Neural cell (in vitro differentiated cells): Measurements from ENCODE around the gene DAPP1. TPM values are rescaled to one million over a fixed set of nuclear protein-coding genes. Genes with fewer than 3 reads are reported as not detected.

Experiments
- H2AFZ ChIP-seq: fragments of 200-600, 300-800 bp; sonication (generic), shearing (Covaris generic); 2 replicates; pipeline ENCODE4 v1.6.0; 2014; ENCODE audit warnings: low read depth, mild to moderate bottlenecking, antibody characterized with exemption, low read length, moderate library complexity
- H3F3A ChIP-seq: fragments of 200-600 bp; shearing (Covaris generic); 2 replicates; pipeline ENCODE4 v1.6.1; 2016; ENCODE audit warnings: mild to moderate bottlenecking, moderate library complexity, mixed read lengths, antibody characterized with exemption, low read length; ENCODE audit not compliant: insufficient read depth, poor library complexity, severe bottlenecking
- H3K27ac ChIP-seq: fragments of 200-600, 300-800 bp; sonication (generic), shearing (Covaris generic); 2 replicates; pipeline ENCODE4 v1.5.1; 2014; ENCODE audit warnings: mild to moderate bottlenecking, low read length, moderate library complexity
- H3K27me3 ChIP-seq: fragments of 300-800, 200-600 bp; sonication (generic), shearing (Covaris generic); 2 replicates; pipeline ENCODE4 v1.6.0; 2014; ENCODE audit warnings: mild to moderate bottlenecking, low read depth, low read length, moderate library complexity; ENCODE audit not compliant: insufficient read depth
- H3K36me3 ChIP-seq: fragments of 300-800, 200-600 bp; sonication (generic), shearing (Covaris generic); 2 replicates; pipeline ENCODE4 v1.5.1; 2014; ENCODE audit warnings: mild to moderate bottlenecking, antibody characterized with exemption, low read length, moderate library complexity; ENCODE audit not compliant: insufficient read depth
- H3K4me2 ChIP-seq: fragments of 300-800, 200-600 bp; sonication (generic), shearing (Covaris generic); 2 replicates; pipeline ENCODE4 v1.6.0; 2014; ENCODE audit warnings: mild to moderate bottlenecking, low read length
- H3K4me3 ChIP-seq: fragments of 300-800, 200-600 bp; sonication (generic), shearing (Covaris generic); 2 replicates; pipeline ENCODE4 v1.5.1; 2014; ENCODE audit warnings: mild to moderate bottlenecking, low read length, moderate library complexity
- H3K79me2 ChIP-seq: fragments of 200-600 bp; shearing (Covaris generic); replicated peaks from 2 replicates; pipeline ENCODE4 v1.6.0; 2014; ENCODE audit warnings: mild to moderate bottlenecking, low read length, moderate library complexity; ENCODE audit not compliant: insufficient read depth
- H3K9ac ChIP-seq: fragments of 300-800, 200-600 bp; sonication (generic), shearing (Covaris generic); 2 replicates; pipeline ENCODE4 v1.6.1; 2016; ENCODE audit warnings: mild to moderate bottlenecking, low read length, mixed read lengths
- H3K9me2 ChIP-seq: fragments of 200-600 bp; shearing (Covaris generic); 2 replicates; pipeline ENCODE4 v1.6.1; 2016; ENCODE audit warnings: mild to moderate bottlenecking, low read length, mixed read lengths; ENCODE audit not compliant: insufficient read depth
- H3K9me3 ChIP-seq: fragments of 200-600, 300-800 bp; sonication (generic), shearing (Covaris generic); 2 replicates; pipeline ENCODE4 v1.6.1; 2016; ENCODE audit warnings: mild to moderate bottlenecking, mixed run types, low read length, moderate library complexity, mixed read lengths
- H4K20me1 ChIP-seq: fragments of 200-600 bp; shearing (Covaris generic); 2 replicates; pipeline ENCODE4 v1.6.1; 2016; ENCODE audit warnings: mild to moderate bottlenecking, mixed run types; ENCODE audit not compliant: insufficient read depth
- EP300 ChIP-seq: fragments of 450-650 bp; conservative IDR thresholded peaks from 2 replicates; pipeline ENCODE4 v1.6.1; 2014; ENCODE audit warnings: antibody characterized with exemption, mild to moderate bottlenecking, moderate library complexity; ENCODE audit not compliant: poor library complexity, severe bottlenecking
- EZH2 ChIP-seq: fragments of 200-600, 300-800 bp; shearing (Covaris generic), sonication (generic); IDR thresholded peaks from 2 replicates; pipeline ENCODE4 v1.6.1; 2014; ENCODE audit warnings: antibody characterized with exemption, low read length, borderline replicate concordance, mild to moderate bottlenecking; ENCODE audit not compliant: insufficient read depth, poor library complexity, severe bottlenecking
- MXI1 ChIP-seq: fragments of 450-650 bp; conservative IDR thresholded peaks from 2 replicates; pipeline ENCODE4 v1.6.1; 2014; ENCODE audit warnings: antibody characterized with exemption, mild to moderate bottlenecking; ENCODE audit not compliant: poor library complexity, severe bottlenecking
- POLR2AphosphoS5 ChIP-seq: IDR thresholded peaks from 2 replicates; pipeline ENCODE4 v1.6.1; 2012
- RAD21 ChIP-seq: fragments of 450-650 bp; conservative IDR thresholded peaks from 2 replicates; pipeline ENCODE4 v1.6.1; 2014; ENCODE audit warnings: antibody characterized with exemption, mild to moderate bottlenecking, moderate library complexity
- SMC3 ChIP-seq: fragments of 450-650 bp; conservative IDR thresholded peaks from 2 replicates; pipeline ENCODE4 v1.6.1; 2014; ENCODE audit warnings: antibody characterized with exemption, mild to moderate bottlenecking, moderate library complexity; ENCODE audit not compliant: poor library complexity
- TAF1 ChIP-seq: IDR thresholded peaks from 2 replicates; pipeline ENCODE4 v1.6.1; 2012; ENCODE audit warnings: low read depth
- polyA plus RNA-seq: library from polyadenylated mRNA; depleted of rRNA; stranded (reverse); fragments of >200 nt; gene quantifications from 2 replicates; pipeline ENCODE4 v1.2.3, GENCODE V29; 2014
- TF ChIP-seq, protein P1 (sequence below): fragments of 450-650 bp; IDR thresholded peaks from 2 replicates; pipeline ENCODE4 v1.5.1; 2014; ENCODE audit warnings: antibody characterized with exemption, mild to moderate bottlenecking, moderate library complexity; ENCODE audit not compliant: poor library complexity, severe bottlenecking
- TF ChIP-seq, protein P2 (sequence below): IDR thresholded peaks from 2 replicates; pipeline ENCODE4 v1.6.1; 2012; ENCODE audit warnings: borderline replicate concordance

Gene DAPP1
- polyA plus RNA-seq, 1 donor from 2014 or later: not detected

DNA sequence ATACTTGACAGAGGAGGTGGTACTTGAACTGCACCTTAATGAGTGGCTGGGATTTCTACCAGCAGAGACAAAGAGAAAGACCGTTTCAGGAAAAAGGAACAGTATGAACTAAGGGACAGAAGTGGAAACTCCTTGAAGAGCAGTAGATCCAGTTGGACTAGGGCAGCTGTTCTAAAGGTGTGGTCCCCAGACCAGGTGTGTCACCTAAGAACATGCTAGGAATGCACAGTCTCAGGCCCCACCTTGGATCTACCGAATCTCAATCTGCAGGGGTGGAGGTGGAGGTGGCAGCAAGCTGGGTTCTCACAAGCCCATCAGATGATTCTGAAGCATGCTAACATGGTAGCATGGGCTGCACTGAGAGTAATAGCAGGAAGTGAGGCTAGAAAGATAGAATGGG is 22.3 kb downstream of the DAPP1 start:
- H3K36me3 ChIP-seq: no peaks in the 10 kb centered on the region
- no peaks in the 10 kb centered on the region for H3K9me3 ChIP-seq
- H3F3A ChIP-seq: no peaks in the 10 kb centered on the region
- H3K27ac ChIP-seq: no peak overlapping the region
- H3K9me2 ChIP-seq: no peaks in the 10 kb centered on the region
- no peaks in the 10 kb centered on the region for H3K79me2 ChIP-seq
- no peak overlapping the region for H3K9ac ChIP-seq
- H2AFZ ChIP-seq: no peak overlapping the region
- no peak for TF ChIP-seq EZH2
- no peak for TF ChIP-seq POLR2AphosphoS5
- TF ChIP-seq RAD21: no peak
- no peak for TF ChIP-seq MXI1
- TF ChIP-seq, protein P1, sequence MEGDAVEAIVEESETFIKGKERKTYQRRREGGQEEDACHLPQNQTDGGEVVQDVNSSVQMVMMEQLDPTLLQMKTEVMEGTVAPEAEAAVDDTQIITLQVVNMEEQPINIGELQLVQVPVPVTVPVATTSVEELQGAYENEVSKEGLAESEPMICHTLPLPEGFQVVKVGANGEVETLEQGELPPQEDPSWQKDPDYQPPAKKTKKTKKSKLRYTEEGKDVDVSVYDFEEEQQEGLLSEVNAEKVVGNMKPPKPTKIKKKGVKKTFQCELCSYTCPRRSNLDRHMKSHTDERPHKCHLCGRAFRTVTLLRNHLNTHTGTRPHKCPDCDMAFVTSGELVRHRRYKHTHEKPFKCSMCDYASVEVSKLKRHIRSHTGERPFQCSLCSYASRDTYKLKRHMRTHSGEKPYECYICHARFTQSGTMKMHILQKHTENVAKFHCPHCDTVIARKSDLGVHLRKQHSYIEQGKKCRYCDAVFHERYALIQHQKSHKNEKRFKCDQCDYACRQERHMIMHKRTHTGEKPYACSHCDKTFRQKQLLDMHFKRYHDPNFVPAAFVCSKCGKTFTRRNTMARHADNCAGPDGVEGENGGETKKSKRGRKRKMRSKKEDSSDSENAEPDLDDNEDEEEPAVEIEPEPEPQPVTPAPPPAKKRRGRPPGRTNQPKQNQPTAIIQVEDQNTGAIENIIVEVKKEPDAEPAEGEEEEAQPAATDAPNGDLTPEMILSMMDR: no peak
- TF ChIP-seq, protein P2, sequence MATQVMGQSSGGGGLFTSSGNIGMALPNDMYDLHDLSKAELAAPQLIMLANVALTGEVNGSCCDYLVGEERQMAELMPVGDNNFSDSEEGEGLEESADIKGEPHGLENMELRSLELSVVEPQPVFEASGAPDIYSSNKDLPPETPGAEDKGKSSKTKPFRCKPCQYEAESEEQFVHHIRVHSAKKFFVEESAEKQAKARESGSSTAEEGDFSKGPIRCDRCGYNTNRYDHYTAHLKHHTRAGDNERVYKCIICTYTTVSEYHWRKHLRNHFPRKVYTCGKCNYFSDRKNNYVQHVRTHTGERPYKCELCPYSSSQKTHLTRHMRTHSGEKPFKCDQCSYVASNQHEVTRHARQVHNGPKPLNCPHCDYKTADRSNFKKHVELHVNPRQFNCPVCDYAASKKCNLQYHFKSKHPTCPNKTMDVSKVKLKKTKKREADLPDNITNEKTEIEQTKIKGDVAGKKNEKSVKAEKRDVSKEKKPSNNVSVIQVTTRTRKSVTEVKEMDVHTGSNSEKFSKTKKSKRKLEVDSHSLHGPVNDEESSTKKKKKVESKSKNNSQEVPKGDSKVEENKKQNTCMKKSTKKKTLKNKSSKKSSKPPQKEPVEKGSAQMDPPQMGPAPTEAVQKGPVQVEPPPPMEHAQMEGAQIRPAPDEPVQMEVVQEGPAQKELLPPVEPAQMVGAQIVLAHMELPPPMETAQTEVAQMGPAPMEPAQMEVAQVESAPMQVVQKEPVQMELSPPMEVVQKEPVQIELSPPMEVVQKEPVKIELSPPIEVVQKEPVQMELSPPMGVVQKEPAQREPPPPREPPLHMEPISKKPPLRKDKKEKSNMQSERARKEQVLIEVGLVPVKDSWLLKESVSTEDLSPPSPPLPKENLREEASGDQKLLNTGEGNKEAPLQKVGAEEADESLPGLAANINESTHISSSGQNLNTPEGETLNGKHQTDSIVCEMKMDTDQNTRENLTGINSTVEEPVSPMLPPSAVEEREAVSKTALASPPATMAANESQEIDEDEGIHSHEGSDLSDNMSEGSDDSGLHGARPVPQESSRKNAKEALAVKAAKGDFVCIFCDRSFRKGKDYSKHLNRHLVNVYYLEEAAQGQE: no peak
- no peak for TF ChIP-seq EP300
- no peak for TF ChIP-seq TAF1
- no peak for TF ChIP-seq SMC3
- no peak overlapping the region for H3K4me2 ChIP-seq
- no peaks in the 10 kb centered on the region for H3K27me3 ChIP-seq
- no peak overlapping the region for H3K4me3 ChIP-seq
- no peaks in the 10 kb centered on the region for H4K20me1 ChIP-seq

DNA sequence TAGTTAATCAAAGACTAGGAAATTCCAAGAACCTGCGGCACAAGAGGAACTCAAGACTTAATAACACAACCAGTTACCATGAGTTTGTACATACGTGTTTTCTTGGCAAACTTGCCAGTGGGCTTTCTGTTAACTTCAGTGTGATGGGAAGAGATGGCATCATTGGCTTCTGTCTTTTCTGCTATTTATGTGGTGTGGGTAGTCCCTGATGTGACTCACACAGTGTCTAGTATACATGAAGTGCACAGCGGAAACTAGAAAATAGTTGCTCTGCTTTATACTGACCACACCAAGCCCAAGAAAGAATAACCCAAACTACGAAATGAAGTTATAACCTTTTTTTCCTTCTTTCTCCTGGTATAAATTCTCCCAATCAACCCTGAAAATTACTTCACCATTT is 24.5 kb downstream of the DAPP1 start:
- H3K9me3 ChIP-seq: no peaks in the 10 kb centered on the region
- no peak overlapping the region for H3K4me2 ChIP-seq
- no peaks in the 10 kb centered on the region for H3F3A ChIP-seq
- no peaks in the 10 kb centered on the region for H3K27me3 ChIP-seq
- H3K9me2 ChIP-seq: no peaks in the 10 kb centered on the region
- H3K9ac ChIP-seq: no peak overlapping the region
- no peaks in the 10 kb centered on the region for H4K20me1 ChIP-seq
- no peak overlapping the region for H2AFZ ChIP-seq
- H3K79me2 ChIP-seq: no peaks in the 10 kb centered on the region
- no peak overlapping the region for H3K4me3 ChIP-seq
- no peaks in the 10 kb centered on the region for H3K36me3 ChIP-seq
- no peak overlapping the region for H3K27ac ChIP-seq
- TF ChIP-seq, protein P1: no peak
- TF ChIP-seq POLR2AphosphoS5 (no peak), EP300 (no peak), RAD21 (no peak), EZH2 (no peak), MXI1 (no peak), SMC3 (no peak), TAF1 (no peak)
- TF ChIP-seq, protein P2: no peak
